ENCODE measurements around the gene PPME1.

- TF ChIP-seq CTCF (conservative IDR thresholded peaks at IDR 0.05) = peak; percentile 97
- no peak for TF ChIP-seq EZH2 (IDR thresholded peaks at IDR 0.05; ENCODE audit: low read depth)
Measured at GRCh38 chr11:74255741-74256375, 84.8 kb downstream of the PPME1 start.
